GM19099 (cell line): Measurements from ENCODE around the gene EIF5.

Experiments
- POLR2A ChIP-seq: IDR thresholded peaks from 3 replicates; pipeline ENCODE4 v1.6.1; 2011; ENCODE audit warnings: low read depth; ENCODE audit not compliant: insufficient read length; ENCODE audit errors: extremely low read depth

Gene EIF5

DNA sequence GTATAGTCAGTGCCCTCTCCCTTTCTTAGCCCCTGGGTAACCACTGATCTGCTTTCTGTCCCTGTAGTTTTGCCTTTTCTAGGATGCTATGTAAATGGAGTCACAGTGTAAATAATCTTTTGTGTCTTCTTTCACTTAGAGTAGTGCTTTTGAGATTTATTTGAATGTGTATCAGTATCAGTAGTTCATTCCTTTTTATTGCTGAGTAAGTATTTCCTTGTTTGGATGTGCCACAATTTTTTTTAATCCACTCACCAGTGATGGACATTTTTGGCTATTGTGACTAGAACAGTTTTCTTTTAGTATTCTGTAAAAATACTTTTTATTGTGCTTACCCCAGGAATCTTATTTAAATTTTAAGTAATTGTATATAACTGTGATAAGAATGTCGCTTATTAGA is 54.6 kb downstream of the EIF5 start:
- TF ChIP-seq POLR2A = no peak

DNA sequence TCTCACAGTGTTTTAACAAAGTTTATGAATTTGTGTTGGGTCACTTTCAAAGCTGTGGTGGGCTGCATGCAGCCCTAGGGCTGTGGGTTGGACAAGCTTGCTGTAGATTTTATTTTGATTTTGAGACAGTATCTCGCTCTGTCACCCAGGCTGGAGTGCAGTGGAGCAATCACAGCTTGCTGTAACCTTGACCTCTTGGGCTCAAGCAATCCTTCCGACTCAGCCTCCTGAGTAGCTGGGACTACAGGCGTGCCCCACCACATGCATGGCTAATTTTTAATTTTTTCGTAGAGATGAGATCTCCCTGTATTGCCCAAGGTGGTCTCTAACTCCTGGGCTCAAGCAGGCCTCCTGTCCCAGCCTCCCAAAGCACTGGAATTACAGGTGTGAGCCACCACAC is 56.6 kb downstream of the EIF5 start:
- no peak for TF ChIP-seq POLR2A

DNA sequence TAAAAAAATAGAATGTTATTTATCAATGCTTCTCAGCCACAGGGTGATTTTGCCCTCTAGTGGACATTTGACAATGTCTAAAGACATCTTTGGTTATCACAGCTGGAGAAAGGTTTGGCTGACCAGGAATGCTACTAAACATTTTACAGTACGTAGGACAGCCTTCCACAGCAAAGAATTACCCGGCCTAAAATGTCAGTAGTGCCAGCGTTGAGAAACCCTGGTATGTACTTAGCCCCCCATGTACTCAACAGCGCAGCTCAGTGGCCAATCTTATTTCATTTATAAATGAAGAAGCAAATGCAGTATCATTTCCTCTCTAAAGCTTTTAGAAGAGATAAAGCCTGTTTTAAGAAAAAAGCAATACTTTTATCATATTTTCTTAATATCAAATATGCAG is 57.0 kb downstream of the EIF5 start:
- no peak for TF ChIP-seq POLR2A

DNA sequence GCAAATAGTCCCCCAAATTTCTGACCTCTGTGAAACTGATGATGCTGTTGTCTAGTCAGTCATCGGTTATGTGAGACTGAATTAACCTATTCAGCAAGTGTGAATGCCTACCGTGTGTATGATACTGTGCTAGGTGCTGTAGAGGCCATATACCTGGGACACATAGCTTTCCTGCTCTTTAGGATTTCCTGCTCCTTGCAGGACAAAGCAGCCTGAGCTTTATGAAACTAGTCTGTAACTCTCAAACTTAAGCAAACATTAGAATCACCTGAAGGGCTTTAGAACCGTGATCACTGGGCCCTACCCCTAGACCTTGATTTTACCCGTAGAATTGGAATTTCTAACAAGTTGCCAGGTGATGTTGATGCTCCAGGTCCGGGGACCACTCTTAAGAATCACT is 58.1 kb downstream of the EIF5 start:
- TF ChIP-seq POLR2A = no peak

DNA sequence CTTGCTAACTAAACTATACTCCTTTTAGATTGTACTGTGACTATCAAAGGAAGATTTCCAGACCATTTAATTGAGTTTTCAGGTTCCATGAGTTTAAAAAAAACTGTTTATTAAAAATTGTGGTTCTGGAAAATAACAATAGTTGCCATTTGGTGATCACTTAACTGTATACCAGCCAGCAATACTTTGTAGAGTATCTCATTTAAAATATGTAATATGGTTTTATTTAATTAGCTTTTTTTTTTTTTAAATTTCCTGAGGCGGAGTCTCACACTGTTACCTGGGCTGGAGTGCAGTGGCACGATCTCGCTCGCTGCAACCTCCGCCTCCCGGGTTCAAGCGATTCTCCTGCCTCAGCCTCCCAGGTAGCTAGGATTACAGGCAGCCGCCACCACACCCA is 58.5 kb downstream of the EIF5 start:
- no peak for TF ChIP-seq POLR2A

DNA sequence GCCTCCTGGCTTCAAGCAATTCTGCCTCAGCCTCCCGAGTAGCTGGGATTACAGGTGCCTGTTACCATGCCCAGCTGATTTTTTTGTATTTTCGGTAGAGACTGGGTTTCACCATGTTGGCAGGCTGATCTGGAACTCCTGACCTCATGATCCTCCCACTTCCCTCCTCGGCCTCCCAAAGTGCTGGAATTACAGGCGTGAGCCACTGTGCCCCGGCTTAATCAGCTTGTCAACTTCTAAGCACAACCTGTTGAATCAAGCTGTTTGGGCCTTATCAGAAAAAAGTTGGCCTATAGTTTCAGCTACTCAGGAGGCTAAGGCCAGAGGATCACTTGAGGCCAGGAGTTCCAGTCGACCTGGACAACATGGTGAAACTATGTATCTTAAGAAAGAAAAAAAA is 59.0 kb downstream of the EIF5 start:
- TF ChIP-seq POLR2A = no peak

DNA sequence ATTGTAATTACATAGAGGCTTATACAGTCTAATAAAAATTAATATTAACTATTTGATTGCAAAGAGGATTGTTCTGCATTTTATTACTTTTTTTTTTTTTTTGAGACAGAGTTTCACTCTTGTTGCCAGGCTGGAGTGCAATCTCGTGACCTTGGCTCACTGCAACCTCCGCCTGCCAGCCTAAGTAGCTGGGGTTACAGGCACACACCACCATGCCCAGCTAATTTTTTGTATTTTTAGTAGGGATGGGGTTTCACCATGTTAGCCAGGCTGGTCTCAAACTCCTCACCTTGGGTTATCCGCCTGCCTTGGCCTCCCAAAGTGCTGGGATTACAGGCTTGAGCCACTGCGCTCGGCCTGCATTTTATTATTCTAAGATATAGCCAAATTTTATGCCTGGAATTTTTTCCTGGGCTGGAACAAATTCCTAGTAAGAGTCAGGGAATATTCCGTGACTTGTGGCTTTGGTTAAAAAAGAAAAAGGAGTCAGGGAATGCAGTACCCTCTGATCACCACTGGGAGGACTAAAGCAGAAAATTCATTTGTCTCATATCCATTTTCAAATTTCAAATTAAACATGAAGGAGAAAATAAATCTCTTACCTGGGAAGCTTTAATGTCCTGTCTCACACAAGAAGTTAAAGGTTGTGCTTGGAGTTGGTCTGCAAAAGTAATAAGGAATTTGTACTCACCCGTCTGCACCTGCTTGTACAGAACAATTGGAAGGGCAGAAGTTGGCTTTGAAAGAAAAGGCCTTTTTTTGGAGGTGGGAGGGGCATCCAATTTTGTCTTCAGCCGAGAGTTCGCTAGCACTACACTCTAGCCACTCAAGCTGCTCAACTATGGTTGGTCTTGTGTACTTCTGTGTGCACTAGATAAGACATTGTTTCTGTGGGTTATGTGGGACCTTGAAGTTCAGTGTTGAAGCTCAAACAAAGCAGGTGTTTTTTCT is 59.9 kb downstream of the EIF5 start:
- no peak for TF ChIP-seq POLR2A
